Activated T-cell treated with anti-CD3 and anti-CD28 coated beads, Interleukin-2, amount 50 U/mL, for 24 hours (primary cell): Measurements from ENCODE around the gene KLHL6.
A peak's percentile ranks its signal among the peaks of the same experiment; 100 is the strongest.

Experiments
- DNase-seq: peaks from one replicate; pipeline ENCODE4 v3.0.0-alpha.2; 2020
- H3K27ac Mint-ChIP-seq: 2 replicates; pipeline ENCODE4 v1.8.0; 2020; ENCODE audit warnings: mild to moderate bottlenecking, mixed read lengths
- H3K27me3 Mint-ChIP-seq: 2 replicates; pipeline ENCODE4 v1.8.0; 2020; ENCODE audit warnings: mixed read lengths
- H3K36me3 Mint-ChIP-seq: 2 replicates; pipeline ENCODE4 v1.8.0; 2020; ENCODE audit warnings: low read depth, mixed read lengths
- H3K4me1 Mint-ChIP-seq: 2 replicates; pipeline ENCODE4 v1.8.0; 2020; ENCODE audit warnings: low read depth, mixed read lengths
- H3K4me3 Mint-ChIP-seq: 2 replicates; pipeline ENCODE4 v1.8.0; 2020; ENCODE audit warnings: mild to moderate bottlenecking, moderate library complexity, mixed read lengths
- H3K9me3 Mint-ChIP-seq: 2 replicates; pipeline ENCODE4 v1.8.0; 2020; ENCODE audit warnings: mixed read lengths

KLHL6 gene

DNA sequence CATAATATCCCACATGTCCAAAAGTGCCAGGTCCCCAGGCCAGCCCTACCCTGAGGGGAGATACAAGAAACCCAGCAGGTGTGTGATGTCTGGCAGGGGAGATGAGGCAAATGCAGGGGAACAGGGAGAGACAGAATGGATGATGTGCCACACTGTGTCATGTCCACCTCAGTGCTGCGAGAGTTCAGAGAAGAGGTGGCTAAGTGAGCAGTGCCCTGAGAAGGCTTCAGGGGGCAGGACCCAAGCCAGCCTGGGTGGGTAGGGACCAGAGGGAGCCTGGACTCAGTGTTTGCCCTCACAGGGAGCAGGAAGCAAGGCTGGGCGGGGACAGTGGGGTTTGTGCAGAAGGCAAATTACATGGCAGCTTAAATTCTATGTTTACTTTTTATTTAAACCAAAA, 61.2 kb downstream of the KLHL6 start:
- Mint-ChIP-seq H3K27ac (peak overlapping the region; percentile 83), H3K27me3 (no peaks in the 10 kb centered on the region), H3K36me3 (peaks cover 90% of the 10 kb centered on the region), H3K4me1 (peaks cover 8% of the 10 kb centered on the region), H3K9me3 (no peaks in the 10 kb centered on the region), H3K4me3 (no peak overlapping the region)
- no peak for DNase-seq

DNA sequence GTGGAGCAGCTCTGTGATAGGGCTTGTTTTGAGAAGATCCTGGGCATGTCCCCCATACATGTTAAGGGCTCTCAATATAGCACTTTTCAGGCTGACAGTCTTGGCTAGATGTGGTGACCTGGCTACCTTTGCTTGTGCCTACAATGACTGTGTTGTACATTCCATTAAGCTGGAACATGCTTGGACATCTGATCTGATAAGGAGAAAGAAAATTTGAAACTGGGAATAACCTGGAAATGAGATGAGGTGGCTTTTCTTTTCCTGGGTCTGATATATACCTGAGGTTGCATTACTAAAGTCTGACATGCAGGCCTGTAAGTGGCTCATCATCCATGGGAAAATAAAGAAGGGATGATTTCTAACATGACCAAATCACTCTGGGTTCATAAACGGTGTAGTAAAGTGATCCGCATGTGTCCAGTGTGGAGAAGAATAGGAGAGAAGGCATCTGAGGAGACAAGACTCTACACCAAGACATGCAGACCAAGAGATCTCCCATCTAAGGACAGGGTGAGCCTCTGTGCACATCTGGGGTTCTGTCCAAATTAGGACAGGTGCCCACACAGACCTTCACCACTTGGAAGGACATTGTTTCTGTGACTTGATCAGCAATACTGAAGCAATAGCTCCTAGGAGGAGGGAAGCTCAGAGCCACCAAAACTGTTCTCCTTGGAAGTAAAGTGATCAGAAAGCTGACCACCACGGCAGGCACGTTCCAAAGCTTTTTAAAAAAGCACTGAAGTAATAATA, 62.0 kb downstream of the KLHL6 start:
- Mint-ChIP-seq H3K9me3 (no peaks in the 10 kb centered on the region), H3K4me3 (no peak overlapping the region), H3K4me1 (peaks cover 8% of the 10 kb centered on the region), H3K27ac (peak overlapping the region; percentile 83), H3K27me3 (no peaks in the 10 kb centered on the region), H3K36me3 (peaks cover 89% of the 10 kb centered on the region)
- DNase-seq: no peak

DNA sequence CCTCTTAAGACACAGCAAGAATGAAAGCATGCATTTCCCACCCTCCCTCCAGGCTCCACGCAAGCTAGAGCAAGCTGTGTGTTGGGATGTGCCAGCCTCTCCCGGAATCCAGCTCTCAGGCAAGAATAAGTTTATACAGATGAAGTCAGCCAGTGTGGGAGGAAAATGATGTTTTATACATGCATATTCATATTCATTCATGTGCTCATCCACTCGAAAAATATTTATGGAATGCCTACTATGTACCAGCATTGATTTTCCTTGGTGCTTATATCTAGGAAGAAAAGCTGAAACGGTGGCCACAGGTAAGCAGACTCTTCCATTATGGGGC, 62.7 kb downstream of the KLHL6 start:
- Mint-ChIP-seq H3K4me1 (peaks cover 8% of the 10 kb centered on the region), H3K36me3 (peaks cover 86% of the 10 kb centered on the region), H3K27ac (peak overlapping the region; percentile 28)

DNA sequence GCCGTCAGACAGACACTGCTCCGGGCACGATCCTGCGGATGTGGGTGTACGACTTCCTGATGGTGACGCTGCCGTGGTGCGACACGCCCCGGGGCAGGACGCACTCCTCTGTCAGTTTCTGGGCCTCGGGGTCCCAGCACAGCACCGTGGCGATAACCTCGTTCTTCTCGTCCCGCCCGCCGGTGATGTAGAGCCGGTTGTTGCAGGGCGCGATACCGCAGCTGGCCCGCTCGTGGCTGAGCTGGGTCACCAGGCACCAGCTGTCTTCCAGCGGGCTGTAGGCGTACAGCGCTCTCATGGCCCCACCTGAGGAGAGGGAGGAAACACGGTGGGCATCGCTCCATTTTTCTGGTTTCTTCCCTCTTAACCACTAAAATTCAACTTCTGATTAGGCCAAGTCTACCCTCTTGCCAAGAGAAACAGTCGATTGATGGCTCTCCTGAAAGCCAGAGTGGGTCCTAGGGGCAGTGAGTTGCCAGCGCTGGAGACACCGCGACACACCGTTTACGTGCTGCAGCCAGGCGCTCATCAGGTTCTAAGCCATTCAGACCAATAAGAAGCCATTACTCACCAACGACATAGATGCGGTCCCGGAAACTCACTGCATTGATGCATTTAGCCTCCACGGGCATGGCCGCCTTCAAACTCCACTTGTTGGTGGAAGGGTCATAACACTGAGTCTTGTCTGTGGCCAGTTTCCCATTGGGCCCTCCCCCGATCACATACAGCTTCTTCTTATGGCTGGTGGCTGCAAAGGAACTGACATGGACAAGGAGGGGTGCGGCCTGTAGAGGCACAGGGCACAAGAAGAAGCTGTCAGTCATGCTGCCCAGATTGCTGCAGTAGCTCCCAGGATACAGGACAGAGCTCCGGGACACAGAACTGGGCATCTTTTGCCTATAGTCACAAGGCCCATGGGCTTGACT, 63.3 kb downstream of the KLHL6 start:
- no peaks in the 10 kb centered on the region for H3K9me3 Mint-ChIP-seq
- H3K4me1 Mint-ChIP-seq: peaks cover 8% of the 10 kb centered on the region
- H3K27ac Mint-ChIP-seq: peak overlapping the region; percentile 29
- peak; percentile 27 for DNase-seq
- peaks cover 80% of the 10 kb centered on the region for H3K36me3 Mint-ChIP-seq
- H3K4me3 Mint-ChIP-seq: no peak overlapping the region
- no peaks in the 10 kb centered on the region for H3K27me3 Mint-ChIP-seq

More for the DNA sequence above, 62.7 kb downstream of the KLHL6 start:
- H3K9me3 Mint-ChIP-seq: no peaks in the 10 kb centered on the region
- no peak for DNase-seq
- H3K27me3 Mint-ChIP-seq: no peaks in the 10 kb centered on the region
- H3K4me3 Mint-ChIP-seq: no peak overlapping the region

DNA sequence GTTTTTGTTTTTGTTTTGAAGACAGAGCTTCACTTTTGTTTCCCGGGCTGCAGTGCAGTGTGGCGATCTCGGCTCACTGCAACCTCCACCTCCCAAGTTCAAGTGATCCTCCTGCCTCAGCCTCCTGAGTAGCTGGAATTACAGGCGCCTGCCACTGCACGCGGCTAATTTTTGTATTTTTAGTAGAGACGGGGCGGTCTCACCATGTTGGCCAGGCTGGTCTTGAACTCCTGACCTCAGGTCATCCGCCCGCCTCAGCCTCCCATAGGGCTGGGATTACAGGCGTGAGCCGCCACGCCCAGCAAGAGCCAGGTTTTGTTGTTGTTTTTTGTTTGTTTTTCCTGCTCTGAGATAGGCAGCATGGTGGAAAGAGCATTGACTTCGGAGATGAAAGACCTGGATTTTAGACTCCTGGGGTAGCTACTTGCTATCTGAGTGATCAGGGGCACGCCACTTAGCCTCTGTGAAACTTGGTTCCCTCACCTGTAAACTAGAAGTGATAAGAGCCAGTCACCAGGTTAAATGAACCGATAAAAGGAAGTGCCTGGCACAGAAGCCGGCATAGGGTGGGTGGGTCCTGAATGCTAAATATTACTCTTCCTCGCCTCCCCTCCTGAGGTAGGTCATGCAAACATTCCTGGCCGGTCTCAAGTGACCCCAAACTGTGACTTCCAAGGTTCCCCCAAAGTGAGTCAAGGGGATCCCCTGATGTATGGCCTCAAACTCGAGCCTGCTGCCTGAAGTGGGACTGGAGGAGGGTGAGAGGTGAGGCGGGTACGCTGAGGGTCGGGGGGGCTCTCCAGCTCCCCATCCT, 64.2 kb downstream of the KLHL6 start:
- peaks cover 71% of the 10 kb centered on the region for H3K36me3 Mint-ChIP-seq
- peak; percentile 18 for DNase-seq
- peak overlapping the region; percentile 37 for H3K27ac Mint-ChIP-seq

DNA sequence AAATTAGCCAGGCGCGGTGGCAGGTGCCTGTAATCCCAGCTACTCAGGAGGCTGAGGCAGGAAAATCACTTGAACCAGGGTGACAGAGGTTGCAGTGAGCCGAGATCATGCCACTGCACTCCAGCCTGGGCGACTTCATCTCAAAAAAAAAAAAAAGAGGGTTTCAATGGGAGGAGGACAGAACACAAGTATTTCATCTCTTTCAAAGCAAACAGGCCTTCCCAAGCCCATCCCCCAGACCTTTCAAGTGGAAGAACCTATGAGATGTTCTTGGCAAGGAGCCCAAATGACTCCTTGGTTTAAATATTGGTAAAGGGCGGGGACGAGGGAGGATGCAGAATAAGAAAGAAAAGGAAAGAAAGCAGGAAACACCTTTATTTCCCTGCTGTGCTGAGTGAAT, 64.9 kb downstream of the KLHL6 start:
- H3K27me3 Mint-ChIP-seq: no peaks in the 10 kb centered on the region
- H3K4me1 Mint-ChIP-seq: peaks cover 8% of the 10 kb centered on the region
- H3K27ac Mint-ChIP-seq: peak overlapping the region; percentile 37
- no peaks in the 10 kb centered on the region for H3K9me3 Mint-ChIP-seq
- peaks cover 67% of the 10 kb centered on the region for H3K36me3 Mint-ChIP-seq
- DNase-seq: no peak
- H3K4me3 Mint-ChIP-seq: no peak overlapping the region

More for the DNA sequence above, 64.2 kb downstream of the KLHL6 start:
- no peak overlapping the region for H3K4me3 Mint-ChIP-seq
- no peaks in the 10 kb centered on the region for H3K9me3 Mint-ChIP-seq
- H3K27me3 Mint-ChIP-seq: no peaks in the 10 kb centered on the region
- peaks cover 8% of the 10 kb centered on the region for H3K4me1 Mint-ChIP-seq

DNA sequence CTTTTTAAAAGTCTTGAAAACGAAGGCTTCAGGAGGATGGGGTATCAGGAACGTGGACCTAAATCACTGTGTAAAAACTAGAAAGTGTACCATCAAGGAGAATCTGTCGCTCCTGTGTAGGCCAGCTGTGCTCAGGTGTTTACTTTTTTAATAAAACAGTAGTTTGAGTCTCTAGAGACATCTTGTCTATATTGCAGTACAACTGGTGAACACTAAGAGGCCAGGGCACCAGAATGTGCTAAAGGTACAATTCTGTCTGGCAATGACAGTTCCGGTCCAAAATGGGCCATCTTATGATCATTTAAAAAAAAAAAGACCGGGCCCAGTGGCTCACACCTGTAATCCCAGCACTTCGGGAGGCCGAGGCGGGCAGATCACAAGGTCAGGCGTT, 65.3 kb downstream of the KLHL6 start:
- no peak overlapping the region for H3K4me3 Mint-ChIP-seq
- DNase-seq: no peak
- no peaks in the 10 kb centered on the region for H3K27me3 Mint-ChIP-seq
- H3K4me1 Mint-ChIP-seq: peaks cover 8% of the 10 kb centered on the region
- H3K9me3 Mint-ChIP-seq: no peaks in the 10 kb centered on the region
- H3K27ac Mint-ChIP-seq: peak overlapping the region; percentile 24
- peaks cover 66% of the 10 kb centered on the region for H3K36me3 Mint-ChIP-seq

DNA sequence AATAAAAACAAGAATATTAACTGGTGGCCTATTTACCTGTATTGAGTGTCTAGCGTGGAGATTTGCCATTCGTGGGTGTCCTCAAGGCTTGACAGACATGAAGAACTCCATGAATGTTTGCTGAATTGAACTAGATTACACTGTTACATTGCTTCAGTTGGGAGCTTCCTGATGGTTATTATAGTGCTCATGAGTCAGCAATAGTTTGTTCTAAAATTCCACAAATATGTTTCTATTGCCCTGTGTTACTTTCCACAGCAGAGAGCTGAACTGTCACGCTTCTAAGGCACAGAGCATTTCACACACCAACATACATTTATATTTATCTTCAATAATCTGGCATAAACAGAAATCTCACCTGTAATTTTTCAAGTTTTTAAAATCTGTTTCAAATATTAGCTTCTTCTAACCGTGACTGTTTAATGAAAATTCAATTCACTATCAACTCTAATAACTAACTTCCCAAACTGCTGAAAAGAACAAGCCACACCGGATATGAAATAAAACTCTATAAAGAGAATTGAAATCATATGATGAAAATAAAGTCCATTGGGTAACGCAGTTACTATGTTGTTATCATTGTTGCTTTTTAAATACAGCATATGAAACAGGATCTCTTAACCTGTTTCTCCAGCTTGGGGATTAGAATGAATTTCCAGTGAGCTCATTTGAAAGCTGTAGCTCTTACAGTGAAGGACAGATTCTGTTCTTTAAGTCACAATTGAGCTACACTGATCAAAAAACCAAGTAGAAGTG, 65.9 kb downstream of the KLHL6 start:
- H3K36me3 Mint-ChIP-seq: peaks cover 63% of the 10 kb centered on the region
- no peak for DNase-seq
- H3K9me3 Mint-ChIP-seq: no peaks in the 10 kb centered on the region
- H3K4me3 Mint-ChIP-seq: no peak overlapping the region
- H3K27me3 Mint-ChIP-seq: no peaks in the 10 kb centered on the region
- H3K4me1 Mint-ChIP-seq: peaks cover 8% of the 10 kb centered on the region
- H3K27ac Mint-ChIP-seq: peak overlapping the region; percentile 24

DNA sequence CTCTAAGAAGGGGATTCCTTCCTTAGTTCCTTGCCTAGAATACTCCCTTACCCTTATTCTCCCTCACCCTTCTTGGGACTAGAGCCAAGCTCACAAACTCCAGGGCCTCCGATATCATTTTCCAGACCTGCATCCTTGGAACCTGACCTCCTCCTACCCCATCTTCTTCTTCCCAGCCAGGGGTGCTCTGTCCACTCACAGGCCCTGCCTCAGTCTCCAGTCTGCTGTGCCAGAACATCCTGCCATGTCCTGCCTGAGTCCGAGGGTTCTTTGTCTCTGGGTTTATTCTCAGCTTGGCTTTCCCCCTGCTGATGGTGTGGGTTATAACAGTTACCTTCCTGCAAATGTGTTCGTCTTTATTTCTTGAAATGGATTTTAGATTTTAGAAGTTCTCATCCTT, 67.2 kb downstream of the KLHL6 start:
- peak; percentile 11 for DNase-seq
- no peak overlapping the region for H3K4me3 Mint-ChIP-seq
- H3K27me3 Mint-ChIP-seq: no peaks in the 10 kb centered on the region
- no peaks in the 10 kb centered on the region for H3K9me3 Mint-ChIP-seq
- H3K4me1 Mint-ChIP-seq: peaks cover 8% of the 10 kb centered on the region
- H3K36me3 Mint-ChIP-seq: peaks cover 50% of the 10 kb centered on the region
- H3K27ac Mint-ChIP-seq: peak overlapping the region; percentile 17

DNA sequence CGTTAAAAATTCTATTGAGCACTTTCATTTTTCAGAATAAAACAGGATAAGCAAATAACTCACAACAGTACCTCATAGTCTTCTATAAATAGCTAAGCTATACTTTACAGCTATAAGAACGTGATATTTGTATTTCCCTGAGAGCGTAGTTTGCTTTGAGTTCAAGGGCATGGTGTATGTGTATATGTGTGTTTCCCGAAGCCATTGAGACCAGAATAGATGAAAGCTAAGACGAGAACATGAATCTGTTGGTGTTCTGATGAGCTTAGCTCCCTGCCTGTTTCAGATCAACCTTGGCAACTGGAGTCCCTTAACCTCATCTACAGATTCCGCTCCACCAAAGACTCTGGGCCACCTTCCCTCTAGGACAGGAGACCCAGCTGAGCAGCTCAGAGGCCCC, 67.6 kb downstream of the KLHL6 start:
- no peaks in the 10 kb centered on the region for H3K9me3 Mint-ChIP-seq
- H3K4me3 Mint-ChIP-seq: no peak overlapping the region
- H3K4me1 Mint-ChIP-seq: peaks cover 8% of the 10 kb centered on the region
- DNase-seq: no peak
- no peaks in the 10 kb centered on the region for H3K27me3 Mint-ChIP-seq
- H3K36me3 Mint-ChIP-seq: peaks cover 46% of the 10 kb centered on the region
- peak overlapping the region; percentile 17 for H3K27ac Mint-ChIP-seq

DNA sequence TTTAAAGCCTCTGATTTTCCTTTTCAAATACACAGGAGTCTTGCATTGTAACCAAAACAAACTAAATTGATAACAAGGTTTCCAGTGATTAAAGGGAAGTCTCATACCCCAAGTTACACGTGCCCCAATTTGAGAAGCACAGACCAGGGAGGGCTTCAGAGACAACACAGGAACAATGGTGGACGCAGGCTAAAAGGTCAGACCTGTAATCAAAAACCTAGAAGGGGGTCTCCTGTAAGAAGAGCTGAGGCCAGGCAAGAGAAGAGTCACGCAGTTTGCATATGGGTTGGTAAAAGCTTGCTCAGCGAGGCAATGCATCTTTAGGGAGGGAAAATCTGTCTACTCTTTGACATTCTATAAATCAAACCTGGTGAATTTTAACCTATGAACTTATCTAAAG, 68.5 kb downstream of the KLHL6 start:
- no peaks in the 10 kb centered on the region for H3K27me3 Mint-ChIP-seq
- no peak for DNase-seq

DNA sequence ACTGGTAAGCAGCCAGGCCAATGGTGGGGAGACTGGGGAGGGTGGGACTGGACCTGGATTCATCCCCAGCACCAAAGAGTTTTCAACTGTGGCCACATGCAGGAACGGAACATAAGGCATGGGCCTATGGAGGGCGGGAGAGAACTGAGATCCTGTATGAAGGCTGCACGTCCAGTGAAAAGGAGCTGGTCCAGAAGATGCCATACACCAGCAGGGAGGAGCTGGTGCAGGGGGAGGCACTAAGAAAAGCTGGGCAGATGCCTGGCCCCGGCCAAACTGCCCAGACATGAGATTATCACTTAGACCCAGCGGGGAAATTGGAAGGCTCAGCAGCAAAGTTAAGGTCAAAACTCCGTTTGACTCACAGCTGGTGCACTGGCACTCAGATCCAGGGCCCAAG, 69.0 kb downstream of the KLHL6 start:
- peaks cover 31% of the 10 kb centered on the region for H3K36me3 Mint-ChIP-seq
- peaks cover 10% of the 10 kb centered on the region for H3K4me1 Mint-ChIP-seq
- no peak overlapping the region for H3K27ac Mint-ChIP-seq
- DNase-seq: no peak
- no peaks in the 10 kb centered on the region for H3K27me3 Mint-ChIP-seq
- no peak overlapping the region for H3K4me3 Mint-ChIP-seq
- no peaks in the 10 kb centered on the region for H3K9me3 Mint-ChIP-seq

More for the DNA sequence above, 68.5 kb downstream of the KLHL6 start:
- peaks cover 8% of the 10 kb centered on the region for H3K4me1 Mint-ChIP-seq
- H3K9me3 Mint-ChIP-seq: no peaks in the 10 kb centered on the region
- H3K27ac Mint-ChIP-seq: peak overlapping the region; percentile 48
- peaks cover 37% of the 10 kb centered on the region for H3K36me3 Mint-ChIP-seq
- H3K4me3 Mint-ChIP-seq: no peak overlapping the region

DNA sequence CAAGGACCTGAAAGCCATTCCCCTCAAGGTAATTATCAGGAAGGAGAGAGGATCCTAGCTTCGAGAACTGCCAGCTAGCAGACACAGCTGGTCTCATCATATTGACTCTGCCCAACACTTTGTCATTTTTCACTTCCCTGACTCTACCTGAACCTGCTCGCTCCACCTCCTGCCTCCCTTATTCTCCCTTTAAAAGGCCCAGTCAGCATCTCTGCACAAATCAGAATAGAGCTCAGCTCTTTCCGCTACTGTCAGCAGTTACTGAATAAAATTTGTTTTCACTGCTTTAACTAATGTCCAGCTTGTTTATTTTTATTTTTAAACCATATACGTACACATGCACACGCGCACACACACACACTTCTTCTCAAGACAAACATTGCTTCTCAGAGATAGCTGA, 69.9 kb downstream of the KLHL6 start:
- no peaks in the 10 kb centered on the region for H3K27me3 Mint-ChIP-seq
- peak overlapping the region; percentile 48 for H3K27ac Mint-ChIP-seq
- H3K36me3 Mint-ChIP-seq: peaks cover 23% of the 10 kb centered on the region
- H3K4me3 Mint-ChIP-seq: no peak overlapping the region
- peaks cover 8% of the 10 kb centered on the region for H3K4me1 Mint-ChIP-seq
- no peak for DNase-seq
- no peaks in the 10 kb centered on the region for H3K9me3 Mint-ChIP-seq

DNA sequence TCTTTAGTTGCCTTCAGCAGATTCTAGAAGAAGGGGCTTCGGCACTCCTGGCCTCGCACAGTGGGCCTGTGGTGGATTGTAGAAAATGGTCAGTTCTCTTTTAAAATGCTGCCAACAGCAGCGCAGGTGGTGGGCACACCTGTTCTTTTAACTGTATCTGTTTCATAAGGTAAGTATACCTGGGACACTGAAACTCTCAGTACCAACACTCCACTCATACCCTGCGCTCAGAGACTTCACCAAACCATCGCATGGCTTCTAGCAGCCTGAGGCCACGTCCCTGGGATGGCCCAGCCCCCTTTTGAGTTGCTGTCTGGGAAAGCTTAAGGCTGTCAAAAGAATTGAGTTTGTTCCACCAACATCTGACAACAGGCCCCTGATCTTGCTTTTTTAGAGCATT, 70.4 kb downstream of the KLHL6 start:
- Mint-ChIP-seq H3K36me3 (peaks cover 18% of the 10 kb centered on the region), H3K27ac (no peak overlapping the region), H3K4me3 (no peak overlapping the region), H3K9me3 (no peaks in the 10 kb centered on the region), H3K4me1 (peaks cover 11% of the 10 kb centered on the region), H3K27me3 (no peaks in the 10 kb centered on the region)
- DNase-seq: no peak
